OCI-LY7 (cell line): ENCODE results near the gene TBC1D8. TPM values are rescaled to one million over a fixed set of nuclear protein-coding genes. Genes with fewer than 3 reads are reported as not detected.

Experiments
- BruUV-seq: library from RNA; stranded (reverse); fragments of 400-500 nt; replicated peaks from 2 replicates; lab custom pipeline; 2021; lab: Mats Ljungman, UMichigan
- CTCF ChIA-PET: fragments of 300-600 bp; sonication (Branson Sonifier 250); formaldehyde crosslinking; loops from one replicate; lab custom pipeline; 2022; ENCODE audit warnings: antibody characterized with exemption; ENCODE audit not compliant: unreplicated experiment; lab: Charles Lee
- POLR2A ChIA-PET: fragments of 300-600 bp; sonication (Branson Sonifier 250); formaldehyde crosslinking; loops from one replicate; lab custom pipeline; 2022; ENCODE audit warnings: antibody characterized with exemption; lab: Charles Lee
- DNase-seq: peaks from one replicate; pipeline ENCODE4 v3.0.0-alpha.2; 2015; ENCODE audit warnings: low spot score
- H2AFZ ChIP-seq: fragments of 200-600 bp; sonication (generic), shearing (Covaris generic); 2 replicates; pipeline ENCODE4 v1.6.1; 2014; ENCODE audit warnings: mild to moderate bottlenecking, antibody characterized with exemption, low read length, moderate library complexity
- H3K27ac ChIP-seq: fragments of 200-600 bp; sonication (generic); 2 replicates; pipeline ENCODE4 v1.5.1; 2014; ENCODE audit warnings: mixed run types, low read depth, mild to moderate bottlenecking, moderate library complexity, low read length, inconsistent platforms; ENCODE audit not compliant: poor library complexity, severe bottlenecking
- H3K36me3 ChIP-seq: fragments of 200-600 bp; sonication (generic); 2 replicates; pipeline ENCODE4 v1.6.1; 2014; ENCODE audit warnings: mild to moderate bottlenecking, antibody characterized with exemption, low read length, moderate library complexity, mixed read lengths; ENCODE audit not compliant: insufficient read depth
- H3K4me1 ChIP-seq: fragments of 200-600 bp; sonication (generic); 2 replicates; pipeline ENCODE4 v1.5.1; 2014; ENCODE audit warnings: mild to moderate bottlenecking, low read length; ENCODE audit not compliant: insufficient read depth, poor library complexity, severe bottlenecking
- H3K4me2 ChIP-seq: fragments of 200-600 bp; sonication (generic); 2 replicates; pipeline ENCODE4 v1.6.1; 2014; ENCODE audit warnings: mild to moderate bottlenecking, low read length
- H3K4me3 ChIP-seq: fragments of 200-600 bp; sonication (generic); 2 replicates; pipeline ENCODE4 v1.5.1; 2014; ENCODE audit warnings: mild to moderate bottlenecking, low read depth, low read length; ENCODE audit not compliant: poor library complexity, severe bottlenecking
- H3K79me2 ChIP-seq: fragments of 200-600 bp; sonication (generic); 2 replicates; pipeline ENCODE4 v1.6.1; 2016; ENCODE audit warnings: low read depth, mild to moderate bottlenecking, low read length, moderate library complexity, mixed read lengths; ENCODE audit not compliant: insufficient read depth
- H3K9me2 ChIP-seq: fragments of 200-600 bp; sonication (generic); 2 replicates; pipeline ENCODE4 v1.6.1; 2016; ENCODE audit warnings: mild to moderate bottlenecking, low read length, mixed read lengths; ENCODE audit not compliant: insufficient read depth
- H3K9me3 ChIP-seq: fragments of 200-600 bp; sonication (generic); 2 replicates; pipeline ENCODE4 v1.6.1; 2014; ENCODE audit warnings: mild to moderate bottlenecking, mixed run types, low read length, mixed read lengths
- H4K20me1 ChIP-seq: fragments of 200-600 bp; sonication (generic); 2 replicates; pipeline ENCODE4 v1.6.1; 2014; ENCODE audit warnings: mild to moderate bottlenecking, antibody characterized with exemption, low read length, moderate library complexity, mixed read lengths; ENCODE audit not compliant: insufficient read depth
- CTCF ChIP-seq: fragments of 200-600 bp; sonication (generic); conservative IDR thresholded peaks from 2 replicates; pipeline ENCODE4 v1.5.1; 2014; ENCODE audit warnings: mild to moderate bottlenecking, antibody characterized with exemption, low read length, moderate library complexity, mixed read lengths
- EZH2phosphoT487 ChIP-seq: fragments of 200-600 bp; sonication (generic); IDR thresholded peaks from 2 replicates; pipeline ENCODE4 v1.6.1; 2018; ENCODE audit warnings: low read depth, borderline replicate concordance, mild to moderate bottlenecking, mixed run types, antibody characterized with exemption, low read length, moderate library complexity, mixed read lengths
- intact Hi-C: fragments of 100-400 bp; cut with micrococcal nuclease; formaldehyde crosslinking; loops from one replicate; pipeline ENCODE4 v1.10.0; 2022; ENCODE audit not compliant: unreplicated experiment
- total RNA-seq, 2 experiments: library from RNA; depleted of rRNA in 1 of 2; stranded (reverse); fragments of >200 nt in 1 of 2; shearing (Covaris generic) in 1 of 2; gene quantifications; 2 replicates each; pipeline ENCODE4 v1.2.3, GENCODE V29; 2014 to 2022

The TBC1D8 gene
- total RNA-seq, 2 experiments from 2014 or later, result 0.22 to 0.49 TPM

GRCh38 chr2:100960688-100961087 is 190.5 kb downstream of the TBC1D8 start:
- intact Hi-C loops, result no loop called here
- Histone ChIP-seq H3K36me3 (no peaks in the 10 kb centered on the region), H3K9me2 (no peaks in the 10 kb centered on the region), H3K9me3 (no peaks in the 10 kb centered on the region), H3K79me2 (no peaks in the 10 kb centered on the region), H3K4me3 (no peak overlapping the region), H3K4me2 (no peak overlapping the region), H3K4me1 (no peaks in the 10 kb centered on the region), H3K27ac (no peak overlapping the region), H2AFZ (no peak overlapping the region), H4K20me1 (no peaks in the 10 kb centered on the region)
- DNase-seq, result no peak
- no peak for TF ChIP-seq EZH2phosphoT487
- no peak for TF ChIP-seq CTCF
- POLR2A ChIA-PET, result no interaction called here
- BruUV-seq, result no TSS peak
- CTCF ChIA-PET, result no interaction called here

- H3K9me3 ChIP-seq, result no peaks in the 10 kb centered on the region
- H2AFZ ChIP-seq, result no peak overlapping the region
- H3K4me1 ChIP-seq, result no peaks in the 10 kb centered on the region
- no peaks in the 10 kb centered on the region for H3K9me2 ChIP-seq
- intact Hi-C loops, result no loop called here
- CTCF ChIA-PET, result no interaction called here
- no peak for DNase-seq
- no peaks in the 10 kb centered on the region for H3K79me2 ChIP-seq
- no peak for TF ChIP-seq CTCF
- no peak for TF ChIP-seq EZH2phosphoT487
- H3K27ac ChIP-seq, result no peak overlapping the region
- H4K20me1 ChIP-seq, result no peaks in the 10 kb centered on the region
- POLR2A ChIA-PET, result no interaction called here
- no peaks in the 10 kb centered on the region for H3K36me3 ChIP-seq
- H3K4me2 ChIP-seq, result no peak overlapping the region
- H3K4me3 ChIP-seq, result no peak overlapping the region
- BruUV-seq, result no TSS peak
Measured at GRCh38 chr2:100959225-100959880, 191.8 kb downstream of the TBC1D8 start.

- ChIA-PET CTCF (no interaction called here), POLR2A (no interaction called here)
- Histone ChIP-seq H2AFZ (no peak overlapping the region), H3K9me3 (no peaks in the 10 kb centered on the region), H3K4me2 (no peak overlapping the region), H3K9me2 (no peaks in the 10 kb centered on the region), H3K79me2 (no peaks in the 10 kb centered on the region), H3K36me3 (no peaks in the 10 kb centered on the region), H3K4me1 (no peaks in the 10 kb centered on the region), H4K20me1 (no peaks in the 10 kb centered on the region), H3K4me3 (no peak overlapping the region), H3K27ac (no peak overlapping the region)
- TF ChIP-seq EZH2phosphoT487, result no peak
- TF ChIP-seq CTCF, result no peak
- intact Hi-C loops, result no loop called here
- no TSS peak for BruUV-seq
- DNase-seq, result no peak
Measured at GRCh38 chr2:100957996-100958653, 193.1 kb downstream of the TBC1D8 start.
